ENCODE data around the gene RNF213.

RNF213 gene

GRCh38 chr17:80353718-80354275 lies 93.1 kb downstream of the RNF213 start:
- DNase-seq = no peak

- DNase-seq = no peak
Observed at GRCh38 chr17:80354336-80354735, 93.7 kb downstream of the RNF213 start.

GRCh38 chr17:80356231-80356856 lies 95.7 kb downstream of the RNF213 start:
- DNase-seq = no peak

- DNase-seq = no peak
Observed at GRCh38 chr17:80358131-80358530, 97.5 kb downstream of the RNF213 start.

GRCh38 chr17:80358861-80359260 lies 98.2 kb downstream of the RNF213 start:
- DNase-seq = no peak

- no peak for DNase-seq
Observed at GRCh38 chr17:80359422-80360110, 98.9 kb downstream of the RNF213 start.

GRCh38 chr17:80360396-80360795 lies 99.7 kb downstream of the RNF213 start:
- no peak for DNase-seq

GRCh38 chr17:80361495-80362220 lies 101.0 kb downstream of the RNF213 start:
- peak; percentile 29 for DNase-seq

- no peak for DNase-seq
Observed at GRCh38 chr17:80362428-80363119, 101.9 kb downstream of the RNF213 start.

GRCh38 chr17:80363120-80363515 lies 102.5 kb downstream of the RNF213 start:
- DNase-seq = no peak

GRCh38 chr17:80363518-80364090 lies 103.0 kb downstream of the RNF213 start:
- no peak for DNase-seq

- no peak for DNase-seq
Observed at GRCh38 chr17:80364091-80364691, 103.5 kb downstream of the RNF213 start.

GRCh38 chr17:80365001-80365965 lies 104.6 kb downstream of the RNF213 start:
- no peak for DNase-seq

GRCh38 chr17:80365983-80366382 lies 105.3 kb downstream of the RNF213 start:
- no peak for DNase-seq

- DNase-seq = no peak
Observed at GRCh38 chr17:80367503-80367902, 106.9 kb downstream of the RNF213 start.

GRCh38 chr17:80371196-80371595 lies 110.5 kb downstream of the RNF213 start:
- no peak for DNase-seq

GRCh38 chr17:80372456-80372855 lies 111.8 kb downstream of the RNF213 start:
- no peak for DNase-seq

GRCh38 chr17:80372922-80373570 lies 112.4 kb downstream of the RNF213 start:
- no peak for DNase-seq

GRCh38 chr17:80374039-80374731 lies 113.5 kb downstream of the RNF213 start:
- no peak for DNase-seq
